ENCODE measurements around the gene GPR158.

DNA sequence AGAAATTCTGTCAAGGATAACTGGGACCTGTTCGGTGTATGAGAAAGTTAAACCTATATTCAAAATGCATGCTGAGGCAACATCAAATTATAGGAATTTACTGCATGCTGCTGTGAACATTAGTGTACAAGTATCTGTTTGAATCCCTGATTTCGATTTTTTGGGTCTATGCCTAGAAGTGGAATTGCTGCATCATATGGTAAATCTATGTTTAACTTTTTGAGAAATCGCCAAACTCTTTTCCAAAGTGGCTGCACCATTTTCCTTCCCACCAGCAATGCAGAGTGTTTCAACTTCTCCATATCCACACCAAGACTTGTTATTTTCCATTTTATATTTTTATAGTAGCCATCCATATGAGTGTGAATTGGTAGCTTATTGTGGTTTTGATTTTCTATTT lies 306.7 kb downstream of the GPR158 start:
- no peak for TF ChIP-seq CTCF (IDR thresholded peaks at IDR 0.05 in 2 of 3, conservative IDR thresholded peaks at IDR 0.05 in 1 of 3; ENCODE audit: borderline replicate concordance in 1 of 3, insufficient read depth in 1 of 3, low read depth in 2 of 3, low read length in 2 of 3)
- no peak for TF ChIP-seq CEBPB (IDR thresholded peaks at IDR 0.05; ENCODE audit: low read depth)
